ENCODE data around the gene OR12D1. TPM values are rescaled to one million over a fixed set of nuclear protein-coding genes. Genes with fewer than 3 reads are reported as not detected.

OR12D1 gene
- total and polyA plus RNA-seq, 9 of the 15 experiments (the other 6 are each of a cell fraction or from before 2014, with no cell fraction given), result not detected

GRCh38 chr6:29465279-29465678 lies 50.6 kb downstream of the OR12D1 start:
- intact Hi-C loops (cut with micrococcal nuclease) (no loop called here), in situ Hi-C loops (cut with MboI) (no loop called here)
- no peaks in the 10 kb centered on the region for H3K9me3 ChIP-seq (replicated peaks; ENCODE audit: control insufficient read depth, insufficient read depth, low read depth, low read length)
- no peaks in the 10 kb centered on the region for H3K79me2 ChIP-seq (ENCODE audit: control insufficient read depth, insufficient read depth, low read length)
- H3K9ac ChIP-seq (ENCODE audit: insufficient read depth in 1 of 2, low read depth in 2 of 2, low read length in 2 of 2), result no peak overlapping the region
- no peaks in the 10 kb centered on the region for H3K27me3 ChIP-seq (ENCODE audit: control insufficient read depth in 2 of 2, insufficient read depth in 2 of 2, low read length in 2 of 2)
- H3K36me3 ChIP-seq (ENCODE audit: control insufficient read depth, insufficient read depth, low read length), result no peaks in the 10 kb centered on the region
- no peak overlapping the region for H3K27ac ChIP-seq (ENCODE audit: extremely low read depth, low read depth, low read length)
- 0% methylated on average over 2 of the region's 2 CpGs for WGBS (ENCODE audit: insufficient coverage, low coverage, missing lambda C conversion rate)
- ChIA-PET CTCF (ENCODE audit: low intra/inter-chr PET ratio) (no interaction called here), POLR2A (no interaction called here)
- no peaks in the 10 kb centered on the region for H4K20me1 ChIP-seq (replicated peaks; ENCODE audit: control insufficient read depth, insufficient read depth, low read length)
- H3K4me2 ChIP-seq (ENCODE audit: insufficient read depth, low read length), result no peak overlapping the region
- H3K9me1 ChIP-seq (ENCODE audit: control insufficient read depth, insufficient read depth, low read length), result no peaks in the 10 kb centered on the region
- FAIRE-seq, result no peak
- no peak overlapping the region for H2AFZ ChIP-seq (ENCODE audit: low read depth, low read length)
- DNase-seq (ENCODE audit: extremely low read depth in 1 of 4, low spot score in 3 of 4), result no peak
- no peak for ATAC-seq
- no TSS peak for BruUV-seq (replicated peaks)
- no peak overlapping the region for H3K4me3 ChIP-seq
- H3K4me1 ChIP-seq (replicated peaks in 1 of 2; ENCODE audit: control insufficient read depth in 2 of 2, insufficient read depth in 2 of 2, low read length in 2 of 2), result no peaks in the 10 kb centered on the region
- TF ChIP-seq SNAPC5 (CRISPR knock-in tag; IDR thresholded peaks at IDR 0.05), result no peak
- TF ChIP-seq NR0B1 (IDR thresholded peaks at IDR 0.05; ENCODE audit: partially characterized antibody), result no peak
- TF ChIP-seq ZNF41 (CRISPR knock-in tag; conservative IDR thresholded peaks at IDR 0.05), result 0 out of 2 replicates have a peak, but pooled peaks have one; percentile 55
- TF ChIP-seq TAF1 (IDR thresholded peaks at IDR 0.05; ENCODE audit: control insufficient read depth, extremely low read depth, insufficient read depth, low read length, severe bottlenecking), result no peak
- TF ChIP-seq, protein P1, sequence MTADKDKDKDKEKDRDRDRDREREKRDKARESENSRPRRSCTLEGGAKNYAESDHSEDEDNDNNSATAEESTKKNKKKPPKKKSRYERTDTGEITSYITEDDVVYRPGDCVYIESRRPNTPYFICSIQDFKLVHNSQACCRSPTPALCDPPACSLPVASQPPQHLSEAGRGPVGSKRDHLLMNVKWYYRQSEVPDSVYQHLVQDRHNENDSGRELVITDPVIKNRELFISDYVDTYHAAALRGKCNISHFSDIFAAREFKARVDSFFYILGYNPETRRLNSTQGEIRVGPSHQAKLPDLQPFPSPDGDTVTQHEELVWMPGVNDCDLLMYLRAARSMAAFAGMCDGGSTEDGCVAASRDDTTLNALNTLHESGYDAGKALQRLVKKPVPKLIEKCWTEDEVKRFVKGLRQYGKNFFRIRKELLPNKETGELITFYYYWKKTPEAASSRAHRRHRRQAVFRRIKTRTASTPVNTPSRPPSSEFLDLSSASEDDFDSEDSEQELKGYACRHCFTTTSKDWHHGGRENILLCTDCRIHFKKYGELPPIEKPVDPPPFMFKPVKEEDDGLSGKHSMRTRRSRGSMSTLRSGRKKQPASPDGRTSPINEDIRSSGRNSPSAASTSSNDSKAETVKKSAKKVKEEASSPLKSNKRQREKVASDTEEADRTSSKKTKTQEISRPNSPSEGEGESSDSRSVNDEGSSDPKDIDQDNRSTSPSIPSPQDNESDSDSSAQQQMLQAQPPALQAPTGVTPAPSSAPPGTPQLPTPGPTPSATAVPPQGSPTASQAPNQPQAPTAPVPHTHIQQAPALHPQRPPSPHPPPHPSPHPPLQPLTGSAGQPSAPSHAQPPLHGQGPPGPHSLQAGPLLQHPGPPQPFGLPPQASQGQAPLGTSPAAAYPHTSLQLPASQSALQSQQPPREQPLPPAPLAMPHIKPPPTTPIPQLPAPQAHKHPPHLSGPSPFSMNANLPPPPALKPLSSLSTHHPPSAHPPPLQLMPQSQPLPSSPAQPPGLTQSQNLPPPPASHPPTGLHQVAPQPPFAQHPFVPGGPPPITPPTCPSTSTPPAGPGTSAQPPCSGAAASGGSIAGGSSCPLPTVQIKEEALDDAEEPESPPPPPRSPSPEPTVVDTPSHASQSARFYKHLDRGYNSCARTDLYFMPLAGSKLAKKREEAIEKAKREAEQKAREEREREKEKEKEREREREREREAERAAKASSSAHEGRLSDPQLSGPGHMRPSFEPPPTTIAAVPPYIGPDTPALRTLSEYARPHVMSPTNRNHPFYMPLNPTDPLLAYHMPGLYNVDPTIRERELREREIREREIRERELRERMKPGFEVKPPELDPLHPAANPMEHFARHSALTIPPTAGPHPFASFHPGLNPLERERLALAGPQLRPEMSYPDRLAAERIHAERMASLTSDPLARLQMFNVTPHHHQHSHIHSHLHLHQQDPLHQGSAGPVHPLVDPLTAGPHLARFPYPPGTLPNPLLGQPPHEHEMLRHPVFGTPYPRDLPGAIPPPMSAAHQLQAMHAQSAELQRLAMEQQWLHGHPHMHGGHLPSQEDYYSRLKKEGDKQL (CRISPR knock-in tag; IDR thresholded peaks at IDR 0.05; ENCODE audit: borderline replicate concordance), result no peak
- TF ChIP-seq PATZ1 (CRISPR knock-in tag; IDR thresholded peaks at IDR 0.05; ENCODE audit: borderline replicate concordance), result peak; percentile 38; the same call in 1 of the 2 replicates
- peak; percentile 36; the same call in 1 of the 2 replicates for TF ChIP-seq ZNF239 (CRISPR knock-in tag; IDR thresholded peaks at IDR 0.05)
- no peak for TF ChIP-seq ILK (tag; IDR thresholded peaks at IDR 0.05; ENCODE audit: borderline replicate concordance, low read depth)
- no peak for TF ChIP-seq PHF21A (IDR thresholded peaks at IDR 0.05; ENCODE audit: borderline replicate concordance, low read depth)
- TF ChIP-seq DDX20 (tag; IDR thresholded peaks at IDR 0.05; ENCODE audit: low read depth), result no peak
- TF ChIP-seq SMARCA4 (IDR thresholded peaks at IDR 0.05), result no peak
- no peak for TF ChIP-seq ID3 (CRISPR knock-in tag; IDR thresholded peaks at IDR 0.05)
- TF ChIP-seq ID3 (tag; IDR thresholded peaks at IDR 0.05), result 0 out of 2 replicates have a peak, but pooled peaks have one; percentile 44
